H1 (cell line): ENCODE results near the gene PRSS36. TPM values are rescaled to one million over a fixed set of nuclear protein-coding genes. Genes with fewer than 3 reads are reported as not detected.
A peak's percentile ranks its signal among the peaks of the same experiment; 100 is the strongest.

Experiments used
- CTCF ChIA-PET: fragments of 300-600 bp; sonication (Branson Sonifier 250); formaldehyde crosslinking; loops from one replicate; lab custom pipeline; 2021; ENCODE audit not compliant: partially characterized antibody; lab: Charles Lee
- POLR2A ChIA-PET: fragments of 300-600 bp; sonication (Branson Sonifier 250); formaldehyde crosslinking; loops from one replicate; lab custom pipeline; 2021; ENCODE audit warnings: inconsistent platforms; ENCODE audit not compliant: partially characterized antibody; lab: Charles Lee
- DNase-seq, 2 experiments: peaks; one replicate each; pipeline versions ENCODE4 v3.0.0 to v3.0.0-alpha.2; 2010 to 2022; ENCODE audit warnings: low spot score in 2 of 2, low read depth in 1 of 2, mixed read lengths in 1 of 2
- FAIRE-seq: peaks from 2 replicates; lab custom pipeline; 2011; peaks lifted over from hg19 to GRCh38; lab: Jason Lieb, UNC
- H2AFZ ChIP-seq: 2 replicates; pipeline ENCODE4 v1.8.1; 2012; ENCODE audit warnings: low read length, inconsistent platforms
- H2AK5ac ChIP-seq: 2 replicates; pipeline ENCODE4 v1.6.1; 2013; ENCODE audit warnings: low read depth, low read length
- H2BK120ac ChIP-seq: replicated peaks from 2 replicates; pipeline ENCODE3; 2013; ENCODE audit warnings: low read depth, low read length, inconsistent platforms
- H2BK12ac ChIP-seq: 2 replicates; pipeline ENCODE4 v1.6.1; 2013; ENCODE audit warnings: low read depth, low read length
- H2BK15ac ChIP-seq: 2 replicates; pipeline ENCODE4 v1.6.1; 2013; ENCODE audit warnings: low read length
- H2BK20ac ChIP-seq: 2 replicates; pipeline ENCODE4 v1.6.1; 2013; ENCODE audit warnings: low read length
- H2BK5ac ChIP-seq: 2 replicates; pipeline ENCODE4 v1.6.1; 2013; ENCODE audit warnings: low read depth, low read length
- H3K14ac ChIP-seq: 2 replicates; pipeline ENCODE4 v1.6.1; 2013; ENCODE audit warnings: inconsistent platforms; ENCODE audit not compliant: insufficient read length
- H3K18ac ChIP-seq: 2 replicates; pipeline ENCODE4 v1.6.1; 2013; ENCODE audit warnings: low read length; ENCODE audit errors: extremely low read depth
- H3K23ac ChIP-seq: 2 replicates; pipeline ENCODE4 v1.6.1; 2013; ENCODE audit warnings: inconsistent platforms; ENCODE audit not compliant: insufficient read length
- H3K23me2 ChIP-seq: 2 replicates; pipeline ENCODE4 v1.6.1; 2013; ENCODE audit warnings: low read depth, low read length
- H3K27ac ChIP-seq: 2 replicates; pipeline ENCODE4 v1.6.1; 2011; ENCODE audit warnings: low read depth, low read length, inconsistent platforms
- H3K27me3 ChIP-seq, 4 experiments: replicated peaks in 1 of 4; 1 replicate in 1 of 4; 2 replicates in 3 of 4; pipeline versions ENCODE4 v1.6.1 to v1.8.1; 2011 to 2013; ENCODE audit warnings: low read length in 3 of 4, mild to moderate bottlenecking in 3 of 4, inconsistent platforms in 2 of 4, mixed read lengths in 2 of 4, moderate library complexity in 1 of 4; ENCODE audit not compliant: control insufficient read depth in 3 of 4, insufficient read depth in 3 of 4; ENCODE audit errors: extremely low read depth in 1 of 4
- H3K36me3 ChIP-seq, 4 experiments: 2 replicates each; pipeline versions ENCODE4 v1.6.1 to v1.8.1; 2011 to 2013; ENCODE audit warnings: mild to moderate bottlenecking in 4 of 4, low read length in 3 of 4, moderate library complexity in 2 of 4, control low read depth in 1 of 4, inconsistent platforms in 1 of 4; ENCODE audit not compliant: insufficient read depth in 4 of 4, control insufficient read depth in 2 of 4
- H3K4ac ChIP-seq: replicated peaks from 2 replicates; pipeline ENCODE3; 2013; ENCODE audit warnings: low read length, low read depth, mixed read lengths, inconsistent platforms; ENCODE audit not compliant: insufficient read length
- H3K4me1 ChIP-seq, 4 experiments: replicated peaks in 1 of 4; 1 replicate in 1 of 4; 2 replicates in 3 of 4; pipeline versions ENCODE4 v1.6.1 to v1.8.1; 2011 to 2013; ENCODE audit warnings: low read length in 3 of 4, inconsistent platforms in 2 of 4, mixed read lengths in 1 of 4; ENCODE audit not compliant: insufficient read depth in 4 of 4, control insufficient read depth in 3 of 4
- H3K4me2 ChIP-seq, 2 experiments: 2 replicates each; pipeline versions ENCODE4 v1.6.1 to v1.8.1; 2011 to 2013; ENCODE audit warnings: low read depth in 2 of 2, low read length in 2 of 2, control low read depth in 1 of 2, inconsistent platforms in 1 of 2, mild to moderate bottlenecking in 1 of 2; ENCODE audit not compliant: insufficient read depth in 1 of 2
- H3K4me3 ChIP-seq, 4 experiments: fragments of 200-600, 300-600 bp in 1 of 4; sonication (generic), shearing (Covaris generic), sonication (Bioruptor Twin) in 1 of 4; 2 replicates each; pipeline versions ENCODE4 v1.5.1 to v1.8.1; 2011 to 2016; ENCODE audit warnings: low read length in 4 of 4, low read depth in 3 of 4, control low read depth in 2 of 4, inconsistent platforms in 2 of 4, mild to moderate bottlenecking in 2 of 4, mixed read lengths in 1 of 4, moderate library complexity in 1 of 4; ENCODE audit not compliant: insufficient read depth in 2 of 4; ENCODE audit errors: extremely low read depth in 1 of 4
- H3K56ac ChIP-seq: replicated peaks from 2 replicates; pipeline ENCODE3; 2013; ENCODE audit warnings: low read depth, mild to moderate bottlenecking, mixed read lengths, low read length, inconsistent platforms; ENCODE audit not compliant: insufficient read length
- H3K79me1 ChIP-seq: 2 replicates; pipeline ENCODE4 v1.6.1; 2013; ENCODE audit warnings: low read depth, low read length, control low read depth
- H3K79me2 ChIP-seq, 2 experiments: 2 replicates each; pipeline versions ENCODE4 v1.6.1 to v1.8.1; 2012 to 2013; ENCODE audit warnings: low read length in 2 of 2, mild to moderate bottlenecking in 2 of 2, inconsistent platforms in 1 of 2; ENCODE audit not compliant: insufficient read depth in 2 of 2, control insufficient read depth in 1 of 2
- H3K9ac ChIP-seq, 4 experiments: replicated peaks in 1 of 4; 1 replicate in 1 of 4; 2 replicates in 3 of 4; pipeline versions ENCODE4 v1.6.1 to v1.8.1; 2011 to 2013; ENCODE audit warnings: low read depth in 3 of 4, low read length in 3 of 4, control low read depth in 2 of 4, mild to moderate bottlenecking in 2 of 4, moderate library complexity in 2 of 4, inconsistent platforms in 1 of 4; ENCODE audit errors: extremely low read depth in 1 of 4
- H3K9me3 ChIP-seq, 2 experiments: 2 replicates each; pipeline versions ENCODE4 v1.6.1 to v1.8.1; 2012 to 2013; ENCODE audit warnings: mild to moderate bottlenecking in 2 of 2, moderate library complexity in 2 of 2, control low read depth in 1 of 2, inconsistent platforms in 1 of 2, low read depth in 1 of 2, low read length in 1 of 2, mixed read lengths in 1 of 2; ENCODE audit not compliant: insufficient read depth in 2 of 2
- H4K20me1 ChIP-seq, 2 experiments: replicated peaks in 1 of 2; 2 replicates each; pipeline versions ENCODE3 to v1.8.1; 2011 to 2013; ENCODE audit warnings: inconsistent platforms in 2 of 2, low read length in 2 of 2, mild to moderate bottlenecking in 1 of 2; ENCODE audit not compliant: insufficient read depth in 2 of 2, control insufficient read depth in 1 of 2
- H4K5ac ChIP-seq: 2 replicates; pipeline ENCODE4 v1.6.1; 2013; ENCODE audit warnings: low read length, low read depth, mixed read lengths, inconsistent platforms; ENCODE audit not compliant: insufficient read length
- H4K8ac ChIP-seq: 2 replicates; pipeline ENCODE4 v1.8.0; 2013; ENCODE audit warnings: mild to moderate bottlenecking, moderate library complexity, low read length, inconsistent platforms; ENCODE audit not compliant: insufficient read depth; ENCODE audit errors: extremely low read depth
- H4K91ac ChIP-seq: replicated peaks from 2 replicates; pipeline ENCODE3; 2013; ENCODE audit warnings: low read length, mixed read lengths, inconsistent platforms; ENCODE audit not compliant: insufficient read length
- ATF2 ChIP-seq: IDR thresholded peaks from 2 replicates; pipeline ENCODE4 v1.6.1; 2012; ENCODE audit warnings: low read length, inconsistent platforms
- BRCA1 ChIP-seq: IDR thresholded peaks from 2 replicates; pipeline ENCODE4 v1.6.1; 2012; ENCODE audit warnings: low read depth, low read length, improper control_type of control experiment
- MAFK ChIP-seq: IDR thresholded peaks from 2 replicates; pipeline ENCODE4 v1.6.1; 2012; ENCODE audit warnings: low read depth, mild to moderate bottlenecking, improper control_type of control experiment, low read length
- MAX ChIP-seq: IDR thresholded peaks from 2 replicates; pipeline ENCODE4 v1.6.1; 2012; ENCODE audit warnings: inconsistent platforms
- RAD21 ChIP-seq, 2 experiments: IDR thresholded peaks in 1 of 2; conservative IDR thresholded peaks in 1 of 2; 2 replicates each; pipeline ENCODE4 v1.6.1; 2011; ENCODE audit warnings: low read depth in 2 of 2, low read length in 2 of 2, improper control_type of control experiment in 1 of 2, inconsistent platforms in 1 of 2, mild to moderate bottlenecking in 1 of 2, moderate library complexity in 1 of 2
- SAP30 ChIP-seq: fragments of 300-600 bp; sonication (generic); IDR thresholded peaks from 2 replicates; pipeline ENCODE4 v1.7.1; 2012; ENCODE audit warnings: low read length, moderate library complexity, mild to moderate bottlenecking, inconsistent platforms; ENCODE audit not compliant: insufficient read depth, insufficient replicate concordance
- SIN3A ChIP-seq, 2 experiments: IDR thresholded peaks in 1 of 2; conservative IDR thresholded peaks in 1 of 2; 2 replicates each; pipeline ENCODE4 v1.6.1; 2011 to 2012; ENCODE audit warnings: low read length in 2 of 2, improper control_type of control experiment in 1 of 2, low read depth in 1 of 2, mild to moderate bottlenecking in 1 of 2
- SIX5 ChIP-seq: IDR thresholded peaks from 2 replicates; pipeline ENCODE4 v1.6.1; 2011; ENCODE audit warnings: mild to moderate bottlenecking, low read depth, low read length
- TAF1 ChIP-seq: IDR thresholded peaks from 2 replicates; pipeline ENCODE4 v1.6.1; 2011; ENCODE audit warnings: mild to moderate bottlenecking, low read depth, low read length
- YY1 ChIP-seq: IDR thresholded peaks from 2 replicates; pipeline ENCODE4 v1.6.1; 2011; ENCODE audit warnings: low read depth, mild to moderate bottlenecking, low read length
- WGBS, 2 experiments: shearing (Covaris generic) in 1 of 2; methylation state at CpG; one replicate each; pipeline versions ENCODE4 v1.1.6 to v1.1.7; 2013 to 2015; ENCODE audit warnings: low lambda C conversion rate in 2 of 2, mixed read lengths in 2 of 2, inconsistent platforms in 1 of 2, low coverage in 1 of 2, missing lambda C conversion rate in 1 of 2; ENCODE audit not compliant: insufficient replicate concordance in 2 of 2, insufficient coverage in 1 of 2, insufficient read length in 1 of 2; ENCODE audit errors: extremely low coverage in 1 of 2, missing lambda C conversion rate in 1 of 2; 5-methylcytosine and 5-hydroxymethylcytosine counted together
- polyA plus RNA-seq, 7 experiments: library from polyadenylated mRNA; depleted of rRNA in 3 of 7; stranded (reverse) in 5 of 7; unstranded in 2 of 7; fragments of >200 nt in 5 of 7; fragments of 200-250 nt in 2 of 7; gene quantifications; 1 replicate in 5 of 7; 2 replicates in 1 of 7; 4 replicates in 1 of 7; pipeline versions ENCODE4 v1.2.1 to v1.2.3, GENCODE V29; 2011 to 2013; ENCODE audit warnings: missing spikeins in 2 of 7, mixed read lengths in 2 of 7
- total RNA-seq: library from RNA; stranded (reverse); fragmentation: NEBNext Ultra II Directional; extraction: Animal tissue kit (Norgen Biotek cat#: 25700); gene quantifications from 2 replicates; pipeline ENCODE4 v1.2.1, GENCODE V29; 2021

The PRSS36 gene
- total and polyA plus RNA-seq, 2 of the 8 experiments (the other 6 are each of a cell fraction or from before 2014, with no cell fraction given), result 1.3 to 1.9 TPM

- Histone ChIP-seq H3K4me3 (peak overlapping the region; percentile 87 to 96 (median 92)), H3K4me1 (peaks cover 0 to 9% (median 3%) of the 10 kb centered on the region in 4 experiments; a peak in 4 of 7 replicates), H3K56ac (peak overlapping the region; percentile 82), H4K91ac (peak overlapping the region; percentile 55), H3K4me2 (peak overlapping the region; percentile 85 to 91), H3K36me3 (peaks cover 0 to 13% (median 4%) of the 10 kb centered on the region in 4 experiments; a peak in 5 of 8 replicates), H3K79me2 (peaks cover 0 to 7% of the 10 kb centered on the region in 2 experiments; a peak in 1 of 4 replicates), H3K23ac (no peak overlapping the region), H2BK15ac (no peak overlapping the region), H3K23me2 (peaks cover 10% of the 10 kb centered on the region), H2AFZ (peak overlapping the region; percentile 54; the same call in 1 of the 2 replicates), H3K4ac (peak overlapping the region; percentile 3), H2BK20ac (no peak overlapping the region), H2BK120ac (peak overlapping the region; percentile 43), H3K9ac (peak overlapping the region; percentile 46 to 83 (median 73)), H3K9me3 (no peaks in the 10 kb centered on the region), H3K79me1 (peaks cover 10% of the 10 kb centered on the region), H4K20me1 (peaks cover 4 to 16% of the 10 kb centered on the region in 2 experiments), H3K27me3 (no peaks in the 10 kb centered on the region), H4K8ac (peak overlapping the region; percentile 83), H3K18ac (peak overlapping the region; percentile 87; the same call in 1 of the 2 replicates), H2BK5ac (peak overlapping the region; percentile 86; the same call in 1 of the 2 replicates), H2BK12ac (0 out of 2 replicates have a peak overlapping the region, but pooled peaks have one; percentile 23), H4K5ac (peak overlapping the region; percentile 89), H2AK5ac (no peak overlapping the region), H3K27ac (peak overlapping the region; percentile 16; the same call in 1 of the 2 replicates), H3K14ac (peak overlapping the region; percentile 91)
- 3% methylated on average over 20 of the region's 20 CpGs; no CpG with 5 or more reads in 1 of the 2 experiments for WGBS, 2 experiments
- DNase-seq (no peak), FAIRE-seq (no peak)
- CTCF ChIA-PET, result interaction anchor here (1.4 kb wide), 2 partner anchors 20 to 33 kb away, joined by 3 to 5 read pairs; partner anchors contain the start of genes ZNF646 and ZNF668
- POLR2A ChIA-PET, result interaction anchor here (0.7 to 4.2 kb wide), 12 partner anchors 8 to 125 kb away, joined by 3 to 26 read pairs (median 4); partner anchors contain the start of genes FUS, HSD3B7, KAT8 and ZNF646
- TF ChIP-seq SIN3A (conservative IDR thresholded peaks at IDR 0.05 in 1 of 2, IDR thresholded peaks at IDR 0.05 in 1 of 2; ENCODE audit: low read depth in 1 of 2, low read length in 2 of 2) (peak in 1 of 2 experiments; percentile 50; a peak in 1 of 4 replicates), SAP30 (peak; percentile 37), YY1 (peak; percentile 39; the same call in 1 of the 2 replicates), MAX (peak; percentile 87), SIX5 (no peak), BRCA1 (no peak), ATF2 (no peak), TAF1 (0 out of 2 replicates have a peak, but pooled peaks have one; percentile 18), RAD21 (IDR thresholded peaks at IDR 0.05 in 1 of 2, conservative IDR thresholded peaks at IDR 0.05 in 1 of 2; ENCODE audit: low read depth in 2 of 2, low read length in 2 of 2) (no peak), MAFK (no peak)
These were observed 55.8 kb downstream of the PRSS36 start for GRCh38 chr16:31094088-31094423.
